GM23338 (cell line): ENCODE results near the gene RAB44. TPM values are rescaled to one million over a fixed set of nuclear protein-coding genes. Genes with fewer than 3 reads are reported as not detected.

Experiments used
- CTCF ChIP-seq, 2 experiments: fragments of 200-600 bp in 1 of 2; sonication (generic) in 1 of 2; conservative IDR thresholded peaks; 2 replicates each; pipeline versions ENCODE4 v1.5.1 to v1.6.1; 2016 to 2017; ENCODE audit warnings: antibody characterized with exemption in 2 of 2, low read depth in 2 of 2, mild to moderate bottlenecking in 2 of 2, moderate library complexity in 1 of 2
- ETS1 ChIP-seq: IDR thresholded peaks from 2 replicates; pipeline ENCODE4 v1.6.1; 2016; ENCODE audit warnings: antibody characterized with exemption
- EZH2 ChIP-seq: fragments of 200-600 bp; sonication (generic); IDR thresholded peaks from one replicate; pipeline ENCODE4 v1.8.0; 2017; ENCODE audit warnings: antibody characterized with exemption, mild to moderate bottlenecking, low read depth; ENCODE audit not compliant: unreplicated experiment
- STAT1 ChIP-seq: IDR thresholded peaks from one replicate; pipeline ENCODE4 v1.6.1; 2016; ENCODE audit warnings: antibody characterized with exemption; ENCODE audit not compliant: unreplicated experiment
- ZNF114 ChIP-seq: fragments of 250-450 bp; sonication (Bioruptor Pico); IDR thresholded peaks from 2 replicates; pipeline ENCODE4 v1.5.0; 2020; ENCODE audit warnings: mild to moderate bottlenecking, moderate library complexity
- ZNF462 ChIP-seq: fragments of 250-450 bp; sonication (Bioruptor Pico); IDR thresholded peaks from 2 replicates; pipeline ENCODE4 v1.5.0; 2020; ENCODE audit warnings: mild to moderate bottlenecking, moderate library complexity
- polyA plus RNA-seq: library from polyadenylated mRNA; unstranded; fragments of >200 nt; fragmentation: Nextera tagmentation; extraction: Ambion mirVana; gene quantifications from 2 replicates; pipeline ENCODE4 v1.2.1, GENCODE V29; 2016
- total RNA-seq: library from RNA; depleted of rRNA; stranded (reverse); fragments of >200 nt; shearing (Covaris generic); gene quantifications from 2 replicates; pipeline ENCODE4 v1.2.3, GENCODE V29; 2014

The RAB44 gene
- total and polyA plus RNA-seq, 2 experiments from 2014 or later, result not detected

- TF ChIP-seq ZNF462 (CRISPR knock-in tag) (no peak), EZH2 (no peak), ETS1 (no peak), CTCF (conservative IDR thresholded peaks at IDR 0.05; ENCODE audit: low read depth in 2 of 2) (no peak), STAT1 (no peak), ZNF114 (no peak)
Measured at GRCh38 chr6:36666826-36667591, 30.6 kb upstream of the RAB44 start (continued).
